Ovary (tissue), 3 donors: ENCODE data around the gene GZMA.

Experiments used
- CTCF ChIP-seq, 3 donors: fragments of 450-650 bp in 2 of 3; fragments of 200-600 bp in 1 of 3; IDR thresholded peaks; one replicate each; pipeline versions ENCODE4 v1.5.1 to v1.8.0; 2016 to 2022; ENCODE audit warnings: antibody characterized with exemption in 3 of 3, mild to moderate bottlenecking in 1 of 3
- EP300 ChIP-seq: sonication (generic); formaldehyde crosslinking; IDR thresholded peaks from one replicate; pipeline ENCODE4 v1.6.1; 2017; ENCODE audit warnings: antibody characterized with exemption
- donor health status: DM: no; HTN: no; CAD: no.

- TF ChIP-seq CTCF (IDR thresholded peaks at IDR 0.05), result no peak
- TF ChIP-seq EP300, result no peak
Observed at GRCh38 chr5:55141945-55142690, 39.7 kb downstream of the GZMA start.
